SJSA1 (cell line): ENCODE data around the gene JTB. TPM values are rescaled to one million over a fixed set of nuclear protein-coding genes. Genes with fewer than 3 reads are reported as not detected.
"Not testable (repeated sequence)": the region's sequence is repeated elsewhere in the genome, so short reads cannot be mapped to it uniquely, and the experiment has no call there.

ENCODE experiments used
- DNase-seq, 2 experiments: peaks; one replicate each; pipeline ENCODE4 v3.0.0-alpha.2; 2015 to 2020; ENCODE audit warnings: low spot score in 2 of 2, low read depth in 1 of 2
- H3K27ac ChIP-seq: fragments of 250-450 bp; sonication (Bioruptor Pico); 2 replicates; pipeline ENCODE4 v1.5.1; 2020; ENCODE audit warnings: mild to moderate bottlenecking, moderate library complexity
- H3K27me3 ChIP-seq: fragments of 250-450 bp; sonication (Bioruptor Pico); replicated peaks from 2 replicates; pipeline ENCODE4 v1.5.1; 2020; ENCODE audit warnings: mild to moderate bottlenecking, moderate library complexity
- H3K36me3 ChIP-seq: fragments of 250-450 bp; sonication (Bioruptor Pico); 2 replicates; pipeline ENCODE4 v1.5.1; 2020; ENCODE audit warnings: mild to moderate bottlenecking
- H3K4me1 ChIP-seq: fragments of 250-450 bp; sonication (Bioruptor Pico); replicated peaks from 2 replicates; pipeline ENCODE4 v1.6.1; 2021; ENCODE audit warnings: mild to moderate bottlenecking
- H3K4me3 ChIP-seq: fragments of 250-450 bp; sonication (Bioruptor Pico); 2 replicates; pipeline ENCODE4 v1.5.1; 2020; ENCODE audit warnings: mild to moderate bottlenecking
- H3K9me3 ChIP-seq: fragments of 250-450 bp; sonication (Bioruptor Pico); replicated peaks from 2 replicates; pipeline ENCODE4 v1.5.1; 2020; ENCODE audit warnings: mild to moderate bottlenecking
- total RNA-seq: library from RNA; depleted of rRNA; stranded (reverse); fragments of >200 nt; shearing (Covaris generic); gene quantifications from 2 replicates; pipeline ENCODE4 v1.2.3, GENCODE V29; 2014; rRNA removed

Gene JTB
- total RNA-seq: 232 and 279 TPM in 2 replicates

- Histone ChIP-seq H3K9me3 (no peaks in the 10 kb centered on the region), H3K27me3 (no peaks in the 10 kb centered on the region), H3K4me1 (peaks cover 8% of the 10 kb centered on the region), H3K4me3 (peak within 1 kb of the TSS; percentile 70), H3K36me3 (peaks cover 55% of the 10 kb centered on the region), H3K27ac (no peak within 1 kb of the TSS)
- DNase-seq: peak; percentile 67 to 83
Observed at GRCh38 chr1:153977250-153978240, at the start of gene JTB. Gene JTB, minus strand, starts transcription at chr1:153977674. Its CDS starts 422 bp downstream, at chr1:153977252.

DNA sequence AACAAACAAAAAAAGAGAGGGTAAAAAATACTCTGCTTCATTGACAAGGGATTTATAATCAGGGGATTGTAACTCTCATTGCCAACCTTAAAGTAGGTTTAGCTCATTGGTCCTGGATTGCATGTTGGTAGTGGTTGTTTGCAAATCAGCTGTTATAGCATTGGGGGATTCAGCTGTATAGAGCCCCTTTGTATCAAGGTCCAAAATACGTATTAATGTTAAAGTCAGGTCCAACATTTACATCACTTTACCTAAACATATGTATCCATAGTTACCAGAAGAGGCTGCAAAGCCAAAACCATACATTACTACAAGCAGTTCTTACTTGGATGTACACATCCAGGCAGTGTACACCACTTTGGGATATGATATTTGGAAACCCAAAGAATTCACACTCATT, 42.5 kb upstream of the JTB start:
- H3K9me3 ChIP-seq: no peaks in the 10 kb centered on the region

DNA sequence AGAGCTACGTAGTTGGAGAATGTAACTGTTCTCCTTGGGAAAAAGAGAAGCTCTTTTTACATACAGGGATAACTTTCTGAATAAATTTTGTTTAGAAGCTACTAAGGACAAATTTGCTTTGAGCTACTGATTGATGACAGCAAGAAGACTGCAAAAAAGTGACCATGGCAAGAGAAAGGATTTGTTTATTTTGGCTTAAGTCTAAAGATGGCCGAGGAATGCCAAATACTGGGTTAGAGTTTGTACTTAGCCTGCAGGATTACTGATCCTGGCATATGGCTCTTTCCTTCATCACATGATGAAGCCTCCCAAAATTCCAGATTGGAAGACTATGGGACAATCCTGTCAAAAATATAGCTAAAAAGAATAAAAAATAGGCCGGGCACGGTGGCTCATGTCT, 41.8 kb upstream of the JTB start:
- H3K4me3 ChIP-seq: no peak overlapping the region
- no peaks in the 10 kb centered on the region for H3K27me3 ChIP-seq
- H3K27ac ChIP-seq: no peak overlapping the region

More for the DNA sequence above, 42.5 kb upstream of the JTB start:
- Histone ChIP-seq H3K4me3 (no peak overlapping the region), H3K36me3 (no peaks in the 10 kb centered on the region), H3K27me3 (no peaks in the 10 kb centered on the region), H3K27ac (no peak overlapping the region), H3K4me1 (no peaks in the 10 kb centered on the region)
- DNase-seq: no peak

GRCh38 chr1:154014154-154014907, 36.9 kb upstream of the JTB start:
- no peaks in the 10 kb centered on the region for H3K9me3 ChIP-seq

More for the DNA sequence above, 41.8 kb upstream of the JTB start:
- Histone ChIP-seq H3K9me3 (no peaks in the 10 kb centered on the region), H3K4me1 (peaks cover 4% of the 10 kb centered on the region; the same call in 1 of the 2 replicates), H3K36me3 (no peaks in the 10 kb centered on the region)
- DNase-seq: no peak

GRCh38 chr1:154012543-154012942, 35.1 kb upstream of the JTB start:
- not testable (repeated sequence) for H3K27ac ChIP-seq, H3K4me1 ChIP-seq, H3K36me3 ChIP-seq, H3K27me3 ChIP-seq, DNase-seq, H3K4me3 ChIP-seq, H3K9me3 ChIP-seq

More at GRCh38 chr1:154014154-154014907, 36.9 kb upstream of the JTB start:
- peak in 1 of 2 experiments; percentile 46 for DNase-seq
- Histone ChIP-seq H3K4me3 (no peak overlapping the region), H3K36me3 (no peaks in the 10 kb centered on the region), H3K27ac (no peak overlapping the region), H3K27me3 (no peaks in the 10 kb centered on the region), H3K4me1 (peaks cover 4% of the 10 kb centered on the region; the same call in 1 of the 2 replicates)

DNA sequence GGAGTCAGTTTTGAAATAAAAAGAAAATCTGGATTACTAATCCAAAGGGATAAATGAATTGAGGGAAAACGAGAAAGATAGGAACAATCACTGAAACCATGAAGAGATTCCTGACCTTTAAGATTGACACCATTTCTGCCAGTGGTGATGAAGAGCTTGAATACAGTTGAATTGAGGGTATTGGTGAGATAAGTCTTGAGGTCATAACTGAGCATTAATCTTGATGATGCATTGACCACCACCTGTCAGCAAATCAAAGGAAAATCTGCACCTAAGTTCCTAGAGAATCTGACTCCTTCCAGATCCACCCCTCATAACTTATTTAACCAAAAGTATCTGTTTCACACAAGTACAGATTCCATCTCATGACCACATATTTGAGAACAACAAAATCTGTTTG, 34.7 kb upstream of the JTB start:
- Histone ChIP-seq H3K27me3 (no peaks in the 10 kb centered on the region), H3K4me1 (peaks cover 4% of the 10 kb centered on the region; the same call in 1 of the 2 replicates), H3K4me3 (no peak overlapping the region), H3K27ac (no peak overlapping the region), H3K9me3 (no peaks in the 10 kb centered on the region), H3K36me3 (no peaks in the 10 kb centered on the region)
- no peak for DNase-seq

DNA sequence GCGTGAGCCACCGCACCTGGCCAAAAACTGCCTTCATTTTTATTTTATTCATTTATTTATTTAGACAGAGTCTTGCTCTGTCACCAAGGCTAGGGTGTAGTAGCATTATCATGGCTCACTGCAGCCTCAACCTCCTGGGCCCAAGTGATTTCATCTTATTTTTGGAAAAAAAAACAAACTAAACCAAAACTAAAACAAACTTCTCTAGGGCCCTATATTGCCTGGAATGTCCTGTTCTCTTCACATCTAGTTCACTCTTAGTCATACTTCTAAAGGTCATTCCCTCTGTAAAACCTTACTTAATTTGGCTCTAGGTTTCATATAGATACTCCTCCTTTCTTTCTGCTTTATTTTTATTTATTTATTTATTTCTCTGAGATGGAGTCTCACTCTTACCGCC, 28.7 kb upstream of the JTB start:
- Histone ChIP-seq H3K36me3 (no peaks in the 10 kb centered on the region), H3K9me3 (no peaks in the 10 kb centered on the region), H3K4me3 (no peak overlapping the region), H3K4me1 (peaks cover 27% of the 10 kb centered on the region), H3K27me3 (no peaks in the 10 kb centered on the region), H3K27ac (peak overlapping the region; percentile 45; the same call in 1 of the 2 replicates)
- DNase-seq: peak; percentile 66 to 74

GRCh38 chr1:154000420-154000819, 22.9 kb upstream of the JTB start:
- H3K9me3 ChIP-seq: no peaks in the 10 kb centered on the region
- peaks cover 29% of the 10 kb centered on the region for H3K4me1 ChIP-seq
- H3K27ac ChIP-seq: peak overlapping the region; percentile 52
- peaks cover 3% of the 10 kb centered on the region for H3K36me3 ChIP-seq
- H3K4me3 ChIP-seq: no peak overlapping the region
- H3K27me3 ChIP-seq: no peaks in the 10 kb centered on the region
- DNase-seq: peak in 1 of 2 experiments; percentile 36

DNA sequence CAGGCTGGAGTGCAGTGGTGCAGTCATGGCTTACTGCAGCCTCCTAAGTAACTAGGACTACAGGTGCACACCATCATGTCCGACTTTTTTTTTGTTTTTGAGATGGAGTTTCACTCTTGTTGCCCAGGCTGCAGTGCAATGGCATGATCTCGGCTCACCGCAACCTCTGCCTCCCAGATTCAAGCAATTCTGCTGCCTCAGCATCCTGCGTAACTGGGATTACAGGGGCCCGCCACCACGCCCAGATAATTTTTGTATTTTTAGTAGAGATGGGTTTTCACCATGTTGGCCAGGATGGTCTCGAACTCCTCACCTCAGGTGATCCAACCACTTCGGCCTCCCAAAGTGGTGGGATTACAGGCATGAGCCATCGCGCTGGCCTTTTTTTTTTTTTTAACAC, 19.4 kb upstream of the JTB start:
- not testable (repeated sequence) for H3K27me3 ChIP-seq, DNase-seq, H3K27ac ChIP-seq, H3K9me3 ChIP-seq, H3K4me3 ChIP-seq
- Histone ChIP-seq H3K4me1 (peaks cover 26% of the 10 kb centered on the region), H3K36me3 (peaks cover 39% of the 10 kb centered on the region)

GRCh38 chr1:153995640-153996039, 18.2 kb upstream of the JTB start:
- Histone ChIP-seq H3K4me3 (no peak overlapping the region), H3K4me1 (peaks cover 21% of the 10 kb centered on the region), H3K27ac (no peak overlapping the region), H3K9me3 (no peaks in the 10 kb centered on the region), H3K27me3 (no peaks in the 10 kb centered on the region), H3K36me3 (peaks cover 51% of the 10 kb centered on the region)
- DNase-seq: no peak

DNA sequence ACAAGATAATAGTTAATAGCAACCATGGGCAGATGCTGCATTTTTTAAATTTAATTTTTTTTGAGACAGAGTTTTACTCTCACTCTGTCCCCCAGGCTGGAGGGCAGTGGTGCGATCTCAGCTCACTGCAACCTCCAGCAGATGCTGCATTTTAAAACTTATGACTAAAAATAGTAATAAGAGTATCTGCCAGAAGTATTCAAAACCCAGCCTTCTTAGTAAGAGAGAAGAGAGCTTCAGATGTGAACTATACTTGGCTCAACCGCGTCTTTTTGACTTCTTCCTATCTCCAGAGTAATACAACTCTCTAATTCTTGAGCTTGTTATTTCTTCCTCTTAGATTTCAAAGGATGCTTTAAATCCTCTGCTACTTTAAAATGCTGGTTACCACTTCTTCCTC, 17.7 kb upstream of the JTB start:
- H3K36me3 ChIP-seq: peaks cover 51% of the 10 kb centered on the region
- no peak overlapping the region for H3K4me3 ChIP-seq
- no peaks in the 10 kb centered on the region for H3K9me3 ChIP-seq
- no peaks in the 10 kb centered on the region for H3K27me3 ChIP-seq
- H3K27ac ChIP-seq: no peak overlapping the region
- DNase-seq: no peak
- H3K4me1 ChIP-seq: peaks cover 19% of the 10 kb centered on the region

- Histone ChIP-seq H3K27me3 (no peaks in the 10 kb centered on the region), H3K4me3 (peak overlapping the region; percentile 62), H3K9me3 (no peaks in the 10 kb centered on the region), H3K36me3 (peaks cover 51% of the 10 kb centered on the region), H3K4me1 (peaks cover 22% of the 10 kb centered on the region), H3K27ac (peak overlapping the region; percentile 88; the same call in 1 of the 2 replicates)
- no peak for DNase-seq
Observed at GRCh38 chr1:153991806-153992205, 14.3 kb upstream of the JTB start.

DNA sequence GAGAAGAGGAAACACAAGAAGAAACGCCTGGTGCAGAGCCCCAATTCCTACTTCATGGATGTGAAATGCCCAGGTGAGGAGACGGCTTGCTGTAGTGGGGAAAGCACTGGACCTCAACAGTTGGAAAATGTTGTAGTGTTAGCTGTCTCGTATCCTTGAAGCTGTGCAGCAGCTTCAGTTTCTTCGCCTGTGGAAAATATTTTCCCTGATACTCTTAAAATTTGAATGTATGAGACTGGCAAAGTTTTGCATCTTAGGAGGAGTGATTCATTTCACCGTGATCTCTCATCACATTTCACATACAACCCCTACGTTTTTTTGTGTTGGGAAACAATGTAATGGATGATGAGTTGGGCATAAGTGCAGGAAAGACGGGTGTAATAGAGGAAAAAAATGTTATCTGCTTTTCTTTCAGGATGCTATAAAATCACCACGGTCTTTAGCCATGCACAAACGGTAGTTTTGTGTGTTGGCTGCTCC, 13.7 kb upstream of the JTB start:
- peaks cover 51% of the 10 kb centered on the region for H3K36me3 ChIP-seq
- no peaks in the 10 kb centered on the region for H3K27me3 ChIP-seq
- peaks cover 26% of the 10 kb centered on the region for H3K4me1 ChIP-seq
- H3K4me3 ChIP-seq: peak overlapping the region; percentile 62
- H3K9me3 ChIP-seq: no peaks in the 10 kb centered on the region
- H3K27ac ChIP-seq: peak overlapping the region; percentile 88
- DNase-seq: no peak
